Measurements from ENCODE around the gene C10orf90.

C10orf90 gene

GRCh38 chr10:126519185-126519584 lies 151.3 kb downstream of the C10orf90 start:
- H3K27ac ChIP-seq, result no peak overlapping the region
- TF ChIP-seq ZFX (IDR thresholded peaks at IDR 0.05; ENCODE audit: borderline replicate concordance) (no peak), CTCF (IDR thresholded peaks at IDR 0.05) (no peak)

DNA sequence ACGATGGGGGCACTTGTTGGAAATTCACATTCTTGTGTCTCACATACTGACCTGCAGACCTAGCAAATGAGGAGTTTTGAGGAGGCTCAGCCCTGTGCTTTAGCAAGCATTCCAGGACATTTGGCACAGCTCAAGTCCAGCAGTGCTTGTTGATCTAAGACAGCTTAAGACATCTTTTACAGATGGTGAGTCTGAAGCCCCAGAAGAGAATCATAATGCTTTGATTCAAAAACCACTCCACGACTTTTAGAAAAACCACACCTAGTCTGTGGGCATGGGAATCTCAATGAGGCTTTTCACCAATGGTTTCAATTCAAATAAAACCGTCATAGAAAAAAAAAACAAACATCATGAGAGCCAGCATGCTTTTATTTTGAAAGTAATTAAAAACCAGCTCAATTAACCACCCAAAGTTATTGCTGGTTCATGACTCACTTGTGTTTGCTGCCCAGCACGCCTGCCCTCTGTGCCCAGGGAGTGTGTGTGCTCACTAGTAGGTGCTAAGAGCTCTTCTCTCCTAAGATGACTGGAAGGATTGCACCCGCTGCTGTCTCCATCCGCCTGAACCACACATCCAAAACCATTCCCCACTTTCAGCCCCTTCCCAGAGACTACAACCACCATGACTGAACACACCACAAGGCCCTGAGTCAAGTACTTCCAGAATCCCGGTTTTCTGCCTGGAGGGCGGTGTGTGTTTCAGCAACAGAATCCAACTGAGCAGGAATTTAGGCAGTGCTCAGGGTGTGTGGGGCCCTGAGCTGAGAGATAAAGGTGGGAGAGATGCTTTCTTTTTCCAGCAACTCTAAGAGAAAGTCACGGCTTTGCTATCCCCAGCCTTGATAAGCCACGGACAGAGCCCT lies 152.0 kb downstream of the C10orf90 start:
- TF ChIP-seq ZFX (IDR thresholded peaks at IDR 0.05; ENCODE audit: borderline replicate concordance), result no peak
- TF ChIP-seq CTCF (IDR thresholded peaks at IDR 0.05), result no peak
- no peak overlapping the region for H3K27ac ChIP-seq

- TF ChIP-seq ZFX (IDR thresholded peaks at IDR 0.05; ENCODE audit: borderline replicate concordance) (no peak), CTCF (IDR thresholded peaks at IDR 0.05) (no peak)
- H3K27ac ChIP-seq, result no peak overlapping the region
These were observed 154.0 kb downstream of the C10orf90 start for GRCh38 chr10:126516515-126516914.

DNA sequence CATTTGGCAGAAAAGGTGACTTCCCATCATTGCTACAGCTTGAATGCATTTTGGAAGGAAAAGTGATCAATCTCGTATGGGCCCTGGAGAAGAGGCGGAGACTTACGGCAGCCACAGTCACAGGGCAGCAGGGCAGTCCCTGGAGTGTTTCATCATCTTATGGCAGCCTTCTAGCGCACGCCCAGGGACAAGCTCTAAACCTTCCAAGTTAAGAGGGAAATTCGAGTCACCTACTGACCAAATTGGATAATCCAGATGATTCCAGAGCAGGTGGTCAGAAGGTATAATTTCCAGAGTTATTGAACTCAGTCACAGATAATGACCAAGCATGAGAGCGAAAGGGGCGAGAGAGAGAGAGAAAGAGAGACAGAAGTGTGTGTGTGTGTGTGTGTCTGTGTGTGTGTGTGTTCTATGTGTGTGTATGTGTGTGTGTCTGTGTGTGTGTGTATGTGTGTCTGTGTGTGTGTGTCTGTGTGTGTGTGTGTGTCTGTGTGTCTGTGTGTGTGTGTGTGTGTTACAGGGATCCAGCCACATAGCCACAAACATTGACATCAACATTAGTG lies 158.5 kb downstream of the C10orf90 start:
- TF ChIP-seq CTCF (IDR thresholded peaks at IDR 0.05) (no peak), ZFX (IDR thresholded peaks at IDR 0.05; ENCODE audit: borderline replicate concordance) (no peak)
- no peak overlapping the region for H3K27ac ChIP-seq

GRCh38 chr10:126509182-126509581 lies 161.3 kb downstream of the C10orf90 start:
- no peak overlapping the region for H3K27ac ChIP-seq
- no peak for TF ChIP-seq ZFX (IDR thresholded peaks at IDR 0.05; ENCODE audit: borderline replicate concordance)
- no peak for TF ChIP-seq CTCF (IDR thresholded peaks at IDR 0.05)

DNA sequence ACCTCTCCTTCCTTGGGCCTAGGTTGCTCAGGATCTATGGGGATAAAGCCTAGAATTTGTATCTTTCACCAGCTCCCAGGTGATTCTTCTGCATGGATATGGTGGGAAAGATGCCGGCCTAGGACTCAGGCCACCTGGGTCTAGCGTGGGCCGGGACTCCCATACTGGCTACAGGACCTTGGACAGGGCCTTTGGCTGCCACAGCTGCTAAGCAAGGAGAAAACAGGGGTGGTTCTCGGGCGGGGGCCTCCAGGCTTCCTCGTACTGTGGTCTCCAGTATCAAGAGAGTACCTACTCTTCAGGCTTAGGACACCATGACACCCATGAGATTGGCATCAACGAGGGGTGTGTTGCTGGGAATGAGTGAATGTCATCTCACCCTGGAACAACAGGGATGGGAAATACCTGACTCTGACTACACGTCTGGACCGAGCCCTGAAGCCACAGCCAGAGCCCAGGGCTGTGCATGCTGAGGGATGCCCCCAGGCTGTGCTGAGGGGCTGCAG lies 161.9 kb downstream of the C10orf90 start:
- H3K27ac ChIP-seq, result no peak overlapping the region
- no peak for TF ChIP-seq CTCF (IDR thresholded peaks at IDR 0.05)
- no peak for TF ChIP-seq ZFX (IDR thresholded peaks at IDR 0.05; ENCODE audit: borderline replicate concordance)

DNA sequence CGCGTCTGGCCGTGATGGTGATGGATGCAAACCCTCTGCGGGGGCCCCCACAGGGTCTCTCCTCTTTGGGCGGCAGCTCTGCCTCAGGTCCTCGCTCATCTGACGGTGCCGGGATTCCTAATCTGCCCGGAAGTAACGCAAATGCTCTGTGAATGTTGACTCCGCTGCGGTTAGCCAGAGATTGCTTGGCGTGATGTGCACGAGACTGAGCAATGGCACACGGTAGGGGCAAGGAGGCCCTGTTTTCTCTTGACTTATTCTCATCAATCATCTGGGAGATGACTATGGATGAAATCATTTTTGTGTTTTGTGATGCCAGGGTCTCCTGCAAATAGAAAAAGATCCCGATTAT lies 165.8 kb downstream of the C10orf90 start:
- H3K27ac ChIP-seq, result no peak overlapping the region
- no peak for TF ChIP-seq CTCF (IDR thresholded peaks at IDR 0.05)
- TF ChIP-seq ZFX (IDR thresholded peaks at IDR 0.05; ENCODE audit: borderline replicate concordance), result no peak

Data from 22Rv1 (cell line).